Measurements from ENCODE around the gene BLTP3B. TPM values are rescaled to one million over a fixed set of nuclear protein-coding genes. Genes with fewer than 3 reads are reported as not detected.

Gene BLTP3B
- total RNA-seq, 1 experiment from 2014 or later: 31.8 TPM

DNA sequence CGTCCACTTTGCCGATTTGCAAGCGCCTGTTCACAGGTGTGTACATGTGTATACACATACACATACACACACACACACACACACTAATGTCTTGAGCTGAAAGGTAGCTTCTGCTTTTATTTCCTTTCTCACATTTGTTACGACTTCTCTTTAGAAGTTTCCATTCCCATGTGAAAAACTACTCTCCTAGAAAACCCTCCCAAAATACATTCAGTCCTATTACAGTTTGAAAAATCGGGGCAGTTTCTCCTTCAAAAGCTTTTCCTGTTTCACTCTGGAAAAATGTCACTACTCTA is 3.9 kb downstream of the BLTP3B start:
- Histone ChIP-seq H3K27ac (ENCODE audit: low read depth, low read length, poor library complexity, severe bottlenecking) (no peak overlapping the region), H3K9me3 (ENCODE audit: low read depth, low read length, poor library complexity, severe bottlenecking) (no peaks in the 10 kb centered on the region), H3K4me3 (ENCODE audit: low read depth, low read length, poor library complexity, severe bottlenecking) (no peak overlapping the region), H3K4me1 (ENCODE audit: insufficient read depth, low read length, poor library complexity, severe bottlenecking) (peaks cover 22% of the 10 kb centered on the region), H3K36me3 (ENCODE audit: insufficient read depth, low read length, poor library complexity, severe bottlenecking) (no peaks in the 10 kb centered on the region), H3K27me3 (replicated peaks; ENCODE audit: insufficient read depth, low read depth, low read length, poor library complexity) (no peaks in the 10 kb centered on the region)
- ChIA-PET CTCF (interaction anchor here (1.3 kb wide), 1 partner anchor 16 kb away, joined by 3 read pairs; no protein-coding TSS in a partner anchor), POLR2A (ENCODE audit: low non-redundant PET) (no interaction called here)
- intact Hi-C loops (cut with micrococcal nuclease; ENCODE audit: unreplicated experiment): no loop called here
- no peak for DNase-seq (ENCODE audit: low spot score)
- no peak for TF ChIP-seq EZH2 (IDR thresholded peaks at IDR 0.05; ENCODE audit: borderline replicate concordance, low read depth, low read length, poor library complexity, severe bottlenecking)
- TF ChIP-seq CTCF (conservative IDR thresholded peaks at IDR 0.05; ENCODE audit: low read depth, low read length): no peak
- BruUV-seq (replicated peaks): no TSS peak

GRCh38 chr12:100138048-100138802 is 4.4 kb downstream of the BLTP3B start:
- DNase-seq (ENCODE audit: low spot score): peak; percentile 44
- Histone ChIP-seq H3K9me3 (ENCODE audit: low read depth, low read length, poor library complexity, severe bottlenecking) (no peaks in the 10 kb centered on the region), H3K36me3 (ENCODE audit: insufficient read depth, low read length, poor library complexity, severe bottlenecking) (no peaks in the 10 kb centered on the region), H3K4me3 (ENCODE audit: low read depth, low read length, poor library complexity, severe bottlenecking) (no peak overlapping the region), H3K4me1 (ENCODE audit: insufficient read depth, low read length, poor library complexity, severe bottlenecking) (peaks cover 22% of the 10 kb centered on the region), H3K27me3 (replicated peaks; ENCODE audit: insufficient read depth, low read depth, low read length, poor library complexity) (no peaks in the 10 kb centered on the region), H3K27ac (ENCODE audit: low read depth, low read length, poor library complexity, severe bottlenecking) (no peak overlapping the region)
- CTCF ChIA-PET: interaction anchor here (1.3 kb wide), 1 partner anchor 16 kb away, joined by 3 read pairs; no protein-coding TSS in a partner anchor
- TF ChIP-seq EZH2 (IDR thresholded peaks at IDR 0.05; ENCODE audit: borderline replicate concordance, low read depth, low read length, poor library complexity, severe bottlenecking) (no peak), CTCF (conservative IDR thresholded peaks at IDR 0.05; ENCODE audit: low read depth, low read length) (peak; percentile 62)
- POLR2A ChIA-PET (ENCODE audit: low non-redundant PET): no interaction called here
- no TSS peak for BruUV-seq (replicated peaks)
- intact Hi-C loops (cut with micrococcal nuclease; ENCODE audit: unreplicated experiment): no loop called here

- BruUV-seq (replicated peaks): no TSS peak
- POLR2A ChIA-PET (ENCODE audit: low non-redundant PET): no interaction called here
These were observed 9.5 kb downstream of the BLTP3B start for GRCh38 chr12:100133200-100133599.

More at GRCh38 chr12:100133200-100133599, 9.5 kb downstream of the BLTP3B start:
- intact Hi-C loops (cut with micrococcal nuclease; ENCODE audit: unreplicated experiment): no loop called here
- no peaks in the 10 kb centered on the region for H3K9me3 ChIP-seq (ENCODE audit: low read depth, low read length, poor library complexity, severe bottlenecking)
- peaks cover 25% of the 10 kb centered on the region for H3K4me1 ChIP-seq (ENCODE audit: insufficient read depth, low read length, poor library complexity, severe bottlenecking)
- no peak for DNase-seq (ENCODE audit: low spot score)
- CTCF ChIA-PET: no interaction called here
- H3K4me3 ChIP-seq (ENCODE audit: low read depth, low read length, poor library complexity, severe bottlenecking): no peak overlapping the region
- no peaks in the 10 kb centered on the region for H3K36me3 ChIP-seq (ENCODE audit: insufficient read depth, low read length, poor library complexity, severe bottlenecking)
- no peaks in the 10 kb centered on the region for H3K27me3 ChIP-seq (replicated peaks; ENCODE audit: insufficient read depth, low read depth, low read length, poor library complexity)
- no peak overlapping the region for H3K27ac ChIP-seq (ENCODE audit: low read depth, low read length, poor library complexity, severe bottlenecking)
- TF ChIP-seq EZH2 (IDR thresholded peaks at IDR 0.05; ENCODE audit: borderline replicate concordance, low read depth, low read length, poor library complexity, severe bottlenecking): no peak
- no peak for TF ChIP-seq CTCF (conservative IDR thresholded peaks at IDR 0.05; ENCODE audit: low read depth, low read length)
